Inflammatory macrophage treated with lipopolysaccharide for 1 hour (primary cell): ENCODE data around the gene STARD7.
"Not testable (repeated sequence)": the region's sequence is repeated elsewhere in the genome, so short reads cannot be mapped to it uniquely, and the experiment has no call there.

Experiments used
- DNase-seq, 2 donors: peaks; one replicate each; pipeline ENCODE4 v3.0.0-alpha.2; 2020 to 2022

Gene STARD7

GRCh38 chr2:96233880-96234316, 25.3 kb upstream of the STARD7 start:
- no peak for DNase-seq

- peak; percentile 41 for DNase-seq
These were observed 24.8 kb upstream of the STARD7 start for GRCh38 chr2:96233436-96233835.

- DNase-seq, result no peak
These were observed 22.7 kb upstream of the STARD7 start for GRCh38 chr2:96231316-96231715.

- DNase-seq, result peak; percentile 89 to 94
These were observed 16.4 kb upstream of the STARD7 start for GRCh38 chr2:96225016-96225533.

GRCh38 chr2:96221106-96221505, 12.5 kb upstream of the STARD7 start:
- DNase-seq, result peak; percentile 71 to 75

GRCh38 chr2:96219959-96220358, 11.3 kb upstream of the STARD7 start:
- not testable (repeated sequence) for DNase-seq

- DNase-seq, result peak in 1 of 2 donors; percentile 25
These were observed 10.0 kb upstream of the STARD7 start for GRCh38 chr2:96218508-96219131.

GRCh38 chr2:96214554-96214953, 5.9 kb upstream of the STARD7 start:
- DNase-seq, result no peak

- no peak for DNase-seq
These were observed 4.8 kb upstream of the STARD7 start for GRCh38 chr2:96213379-96213778.

- no peak for DNase-seq
These were observed 3.7 kb upstream of the STARD7 start for GRCh38 chr2:96212339-96212738.

GRCh38 chr2:96209729-96210085, 1.1 kb upstream of the STARD7 start:
- DNase-seq, result no peak

- no peak for DNase-seq
These were observed 543 bp upstream of the STARD7 start for GRCh38 chr2:96209011-96209728.

GRCh38 chr2:96207774-96208142, 869 bp downstream of the STARD7 start:
- peak; percentile 44 to 59 for DNase-seq

- no peak for DNase-seq
These were observed 1.4 kb downstream of the STARD7 start for GRCh38 chr2:96207073-96207773.

- DNase-seq, result no peak
These were observed 2.7 kb downstream of the STARD7 start for GRCh38 chr2:96205888-96206287.

- peak in 1 of 2 donors; percentile 46 for DNase-seq
These were observed 3.6 kb downstream of the STARD7 start for GRCh38 chr2:96204836-96205624.

GRCh38 chr2:96203130-96204028, 5.2 kb downstream of the STARD7 start:
- no peak for DNase-seq

- no peak for DNase-seq
These were observed 6.3 kb downstream of the STARD7 start for GRCh38 chr2:96202152-96202854.

GRCh38 chr2:96201338-96201737, 7.3 kb downstream of the STARD7 start:
- DNase-seq, result no peak

- peak in 1 of 2 donors; percentile 22 for DNase-seq
These were observed 9.7 kb downstream of the STARD7 start for GRCh38 chr2:96198921-96199320.
